GM12892 (cell line): Measurements from ENCODE around the gene ASB10.

Experiments
- POLR2A ChIP-seq: IDR thresholded peaks from 2 replicates; pipeline ENCODE4 v1.6.1; 2011; ENCODE audit warnings: low read depth, low read length, control low read depth
- TAF1 ChIP-seq: IDR thresholded peaks from 2 replicates; pipeline ENCODE4 v1.6.1; 2011; ENCODE audit warnings: low read depth, mild to moderate bottlenecking, control low read depth, low read length, borderline replicate concordance

- TF ChIP-seq POLR2A (no peak), TAF1 (no peak)
Observed at GRCh38 chr7:151212626-151213025, 25.6 kb upstream of the ASB10 start.
